ENCODE data around the gene NXN.

DNA sequence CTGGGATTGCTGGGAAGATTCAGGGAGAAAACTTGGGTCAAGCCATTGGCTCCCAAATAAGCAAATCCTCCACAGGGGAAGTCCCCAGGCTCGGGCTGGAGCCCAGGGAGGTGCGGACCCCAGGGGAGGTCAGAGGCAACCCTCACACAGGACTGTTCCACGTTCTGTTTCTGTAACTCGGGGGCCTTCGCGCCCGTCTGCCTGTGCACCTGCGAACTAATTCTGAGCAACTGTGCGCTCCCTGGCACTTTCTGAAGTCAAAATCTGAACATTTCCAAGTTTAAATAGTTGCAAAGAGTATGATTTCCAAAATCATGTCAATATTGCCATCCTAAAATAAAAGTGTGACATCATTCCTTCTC lies 34.1 kb upstream of the NXN start:
- TF ChIP-seq, protein P1, sequence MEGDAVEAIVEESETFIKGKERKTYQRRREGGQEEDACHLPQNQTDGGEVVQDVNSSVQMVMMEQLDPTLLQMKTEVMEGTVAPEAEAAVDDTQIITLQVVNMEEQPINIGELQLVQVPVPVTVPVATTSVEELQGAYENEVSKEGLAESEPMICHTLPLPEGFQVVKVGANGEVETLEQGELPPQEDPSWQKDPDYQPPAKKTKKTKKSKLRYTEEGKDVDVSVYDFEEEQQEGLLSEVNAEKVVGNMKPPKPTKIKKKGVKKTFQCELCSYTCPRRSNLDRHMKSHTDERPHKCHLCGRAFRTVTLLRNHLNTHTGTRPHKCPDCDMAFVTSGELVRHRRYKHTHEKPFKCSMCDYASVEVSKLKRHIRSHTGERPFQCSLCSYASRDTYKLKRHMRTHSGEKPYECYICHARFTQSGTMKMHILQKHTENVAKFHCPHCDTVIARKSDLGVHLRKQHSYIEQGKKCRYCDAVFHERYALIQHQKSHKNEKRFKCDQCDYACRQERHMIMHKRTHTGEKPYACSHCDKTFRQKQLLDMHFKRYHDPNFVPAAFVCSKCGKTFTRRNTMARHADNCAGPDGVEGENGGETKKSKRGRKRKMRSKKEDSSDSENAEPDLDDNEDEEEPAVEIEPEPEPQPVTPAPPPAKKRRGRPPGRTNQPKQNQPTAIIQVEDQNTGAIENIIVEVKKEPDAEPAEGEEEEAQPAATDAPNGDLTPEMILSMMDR (IDR thresholded peaks at IDR 0.05): no peak
- no peak for TF ChIP-seq POLR2A (IDR thresholded peaks at IDR 0.05)
